Coronary artery (tissue), 2 donors: ENCODE measurements around the gene SMOC2.
"Not testable (repeated sequence)": the region's sequence is repeated elsewhere in the genome, so short reads cannot be mapped to it uniquely, and the experiment has no call there.

Experiments used
- DNase-seq: peaks from one replicate; pipeline ENCODE4 v3.0.0-alpha.2; 2017; ENCODE audit warnings: low spot score
- H3K27ac ChIP-seq, 2 donors: fragments of 200-600 bp; sonication (generic); one replicate each; pipeline ENCODE4 v1.5.1; 2016 to 2019
- H3K4me3 ChIP-seq: fragments of 200-600 bp; sonication (generic); 2 replicates; pipeline ENCODE4 v1.5.1; 2016; ENCODE audit warnings: mild to moderate bottlenecking, moderate library complexity
- TF ChIP-seq, protein P1 (sequence below): fragments of 200-600 bp; sonication (generic); IDR thresholded peaks from one replicate; pipeline ENCODE4 v1.5.1; 2019; ENCODE audit warnings: antibody characterized with exemption

SMOC2 gene

DNA sequence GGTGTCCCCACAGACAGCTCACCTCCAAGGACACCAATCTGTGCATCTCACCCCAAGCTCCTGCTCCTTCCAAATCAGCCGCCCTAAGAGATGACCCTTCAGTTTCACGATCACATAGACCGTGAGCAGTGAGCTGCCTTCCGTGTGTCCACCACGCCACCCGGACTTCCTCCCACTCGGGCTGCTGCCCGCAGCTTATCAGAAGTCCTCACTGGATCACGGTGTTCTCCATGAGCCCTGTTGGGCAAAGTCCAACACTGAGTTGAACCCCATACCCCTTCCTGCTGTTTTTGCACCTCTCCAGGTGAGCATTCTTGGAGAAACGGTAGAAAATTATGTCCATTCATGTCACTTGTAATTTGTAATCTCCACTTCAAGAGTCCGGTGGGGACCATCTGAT lies 234.4 kb downstream of the SMOC2 start:
- H3K27ac ChIP-seq = no peak overlapping the region
- no peak overlapping the region for H3K4me3 ChIP-seq
- TF ChIP-seq, protein P1, sequence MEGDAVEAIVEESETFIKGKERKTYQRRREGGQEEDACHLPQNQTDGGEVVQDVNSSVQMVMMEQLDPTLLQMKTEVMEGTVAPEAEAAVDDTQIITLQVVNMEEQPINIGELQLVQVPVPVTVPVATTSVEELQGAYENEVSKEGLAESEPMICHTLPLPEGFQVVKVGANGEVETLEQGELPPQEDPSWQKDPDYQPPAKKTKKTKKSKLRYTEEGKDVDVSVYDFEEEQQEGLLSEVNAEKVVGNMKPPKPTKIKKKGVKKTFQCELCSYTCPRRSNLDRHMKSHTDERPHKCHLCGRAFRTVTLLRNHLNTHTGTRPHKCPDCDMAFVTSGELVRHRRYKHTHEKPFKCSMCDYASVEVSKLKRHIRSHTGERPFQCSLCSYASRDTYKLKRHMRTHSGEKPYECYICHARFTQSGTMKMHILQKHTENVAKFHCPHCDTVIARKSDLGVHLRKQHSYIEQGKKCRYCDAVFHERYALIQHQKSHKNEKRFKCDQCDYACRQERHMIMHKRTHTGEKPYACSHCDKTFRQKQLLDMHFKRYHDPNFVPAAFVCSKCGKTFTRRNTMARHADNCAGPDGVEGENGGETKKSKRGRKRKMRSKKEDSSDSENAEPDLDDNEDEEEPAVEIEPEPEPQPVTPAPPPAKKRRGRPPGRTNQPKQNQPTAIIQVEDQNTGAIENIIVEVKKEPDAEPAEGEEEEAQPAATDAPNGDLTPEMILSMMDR = no peak
- DNase-seq = no peak

DNA sequence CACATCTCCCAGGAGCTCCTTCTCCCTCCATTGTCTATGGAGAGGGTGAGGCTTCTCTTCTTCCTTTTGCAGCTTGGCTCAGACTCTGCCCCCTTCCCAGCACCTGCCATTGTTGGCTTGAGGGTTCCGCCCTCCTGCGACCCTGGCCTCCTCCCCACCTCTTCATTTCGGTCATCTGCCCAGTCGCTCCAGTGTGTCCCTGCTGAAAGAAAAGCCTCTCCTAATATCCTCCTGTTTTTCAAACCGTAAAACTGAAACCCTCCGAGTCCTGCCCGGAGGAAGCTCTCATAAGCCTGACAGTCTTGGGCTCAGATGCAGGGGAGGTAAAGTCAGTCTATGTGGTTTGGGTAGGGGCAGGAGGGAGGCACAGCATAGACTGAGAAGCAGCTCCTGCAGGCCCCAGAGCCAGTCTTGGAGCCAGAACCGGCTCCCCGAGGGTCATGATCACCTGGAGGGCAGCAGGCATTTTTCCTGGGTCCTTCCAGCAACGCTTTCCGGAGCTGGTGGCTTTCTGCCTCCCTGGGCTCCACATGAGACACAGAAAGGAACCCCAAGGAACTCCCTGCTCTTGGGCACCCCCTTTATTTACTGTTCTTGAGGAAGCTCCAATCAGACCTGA lies 235.1 kb downstream of the SMOC2 start:
- H3K27ac ChIP-seq = no peak overlapping the region
- no peak for DNase-seq
- no peak overlapping the region for H3K4me3 ChIP-seq
- TF ChIP-seq, protein P1 = no peak

DNA sequence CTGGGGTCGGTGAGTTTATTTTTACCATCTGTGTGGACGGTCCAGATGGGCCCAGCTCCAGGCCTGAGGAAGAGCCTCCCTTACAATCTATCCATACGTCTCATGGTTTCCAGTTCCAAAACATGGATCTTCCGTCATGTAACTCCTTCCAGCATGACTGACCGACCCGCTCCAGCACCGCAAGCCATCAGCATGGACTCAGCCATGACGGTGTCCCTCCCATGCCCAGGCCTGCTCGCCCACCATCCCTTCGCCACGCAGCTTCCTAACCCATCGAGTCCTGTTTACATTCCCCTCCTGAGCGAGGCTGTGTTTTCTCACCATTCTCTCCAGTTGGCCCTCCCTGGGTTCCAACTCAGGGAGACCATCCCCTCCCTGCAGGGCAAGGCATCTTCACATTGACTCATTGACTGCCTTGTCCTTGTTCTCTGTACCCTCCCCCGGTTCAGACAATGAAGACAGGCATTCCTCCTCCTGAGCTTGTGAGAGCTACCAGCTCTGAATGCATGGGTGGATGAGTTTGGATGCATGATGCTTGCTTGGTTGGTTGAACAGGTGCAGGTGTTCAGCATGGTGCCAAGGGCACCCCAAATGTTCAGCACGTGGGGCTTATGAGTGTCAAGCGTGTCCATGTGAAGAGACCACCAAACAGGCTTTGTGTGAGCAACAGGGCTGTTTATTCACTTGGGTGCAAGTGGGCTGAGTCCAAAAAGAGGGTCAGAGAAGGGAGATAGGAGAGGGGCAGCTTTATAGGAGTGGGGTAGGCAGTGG lies 235.8 kb downstream of the SMOC2 start:
- TF ChIP-seq, protein P1 = no peak
- H3K27ac ChIP-seq = no peak overlapping the region
- no peak for DNase-seq

DNA sequence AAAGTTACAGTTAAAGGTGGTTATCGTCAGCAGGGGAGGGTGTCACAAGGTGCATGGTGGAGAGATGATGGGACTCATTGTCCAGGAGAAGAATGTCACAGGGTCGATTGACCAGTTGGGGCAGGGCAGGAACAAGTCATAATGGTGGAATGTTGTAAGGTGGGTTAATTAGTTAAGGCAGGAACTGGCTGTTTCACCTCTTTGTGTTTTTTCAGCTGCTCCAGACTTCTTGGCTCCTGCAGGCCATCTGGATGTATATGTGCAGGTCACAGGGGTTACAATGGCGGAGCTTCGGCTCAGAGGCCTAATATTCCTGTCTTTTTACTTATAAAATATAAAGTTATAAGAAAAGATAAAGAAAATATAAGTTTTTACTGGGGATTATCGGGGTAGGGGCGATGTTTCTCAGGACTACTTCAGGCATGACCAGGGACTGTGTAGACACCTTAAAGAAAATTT lies 236.4 kb downstream of the SMOC2 start:
- H3K4me3 ChIP-seq, DNase-seq, H3K27ac ChIP-seq: not testable (repeated sequence)

More for the DNA sequence above, 235.8 kb downstream of the SMOC2 start:
- no peak overlapping the region for H3K4me3 ChIP-seq

DNA sequence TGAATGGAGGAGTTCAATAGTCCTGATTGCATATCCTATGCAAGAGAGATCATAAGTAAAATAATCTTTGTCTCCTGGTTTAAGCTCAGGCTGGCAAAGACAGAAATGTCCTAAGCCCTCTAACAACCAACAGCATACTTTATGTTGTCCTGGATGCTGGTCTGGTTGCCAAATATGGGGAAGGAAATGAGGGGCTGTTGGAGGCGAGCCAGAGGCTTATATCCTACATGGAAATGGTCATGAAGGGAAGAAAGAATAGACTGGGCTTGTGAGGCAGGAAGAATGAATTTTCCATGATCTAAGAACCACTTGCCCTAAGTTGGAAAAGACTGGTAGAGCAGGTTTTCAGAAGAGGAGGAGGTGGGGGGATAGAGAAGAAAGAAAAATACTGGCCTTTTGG lies 237.1 kb downstream of the SMOC2 start:
- no peak overlapping the region for H3K27ac ChIP-seq
- TF ChIP-seq, protein P1 = no peak
- no peak overlapping the region for H3K4me3 ChIP-seq
- DNase-seq = no peak

DNA sequence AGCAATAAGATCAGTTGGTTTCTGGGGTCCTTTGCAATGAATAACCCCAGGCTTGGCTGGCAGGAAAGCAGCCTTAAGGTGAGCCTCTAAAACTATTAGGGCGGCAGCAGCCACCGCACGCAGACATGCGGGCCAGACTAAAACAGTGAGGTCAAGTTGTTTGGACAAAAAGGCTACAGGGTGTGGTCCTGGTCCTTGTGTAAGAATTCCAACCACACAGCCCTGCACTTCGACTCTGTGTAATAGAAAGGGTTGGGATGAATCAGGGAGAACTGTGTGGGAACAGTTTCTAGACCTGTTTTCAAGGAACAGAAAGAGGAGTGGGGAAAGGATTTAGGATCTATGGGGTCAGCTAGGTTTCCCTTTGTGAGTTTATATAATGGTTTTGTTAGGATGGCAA lies 237.6 kb downstream of the SMOC2 start:
- Histone ChIP-seq H3K4me3 (no peak overlapping the region), H3K27ac (no peak overlapping the region)
- no peak for DNase-seq
- TF ChIP-seq, protein P1 = no peak

DNA sequence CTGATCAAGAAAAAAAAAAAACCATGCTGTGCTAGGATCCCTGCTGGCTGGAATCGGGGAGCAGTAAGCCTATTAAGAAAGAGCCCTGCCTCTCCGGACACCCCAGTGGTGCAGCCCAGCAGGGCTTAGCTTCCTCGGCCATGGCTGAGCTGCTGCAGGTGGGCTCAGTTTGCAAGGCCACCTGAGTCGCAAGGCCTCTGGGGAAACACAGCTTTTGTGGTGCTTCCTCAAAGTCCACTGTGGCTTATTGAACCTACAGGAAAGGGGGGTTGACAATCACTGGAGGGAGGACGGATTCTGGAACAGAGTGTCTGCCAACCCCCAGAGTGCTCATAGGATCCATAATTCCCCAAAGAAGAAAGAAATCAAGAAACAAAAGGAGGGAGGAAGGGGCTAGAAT lies 240.8 kb downstream of the SMOC2 start:
- TF ChIP-seq, protein P1 = no peak
- peak; percentile 52 for DNase-seq
- H3K27ac ChIP-seq = no peak overlapping the region
- no peak overlapping the region for H3K4me3 ChIP-seq
